DND-41 (cell line): ENCODE results near the gene LHPP.
"Not testable (repeated sequence)": the region's sequence is repeated elsewhere in the genome, so short reads cannot be mapped to it uniquely, and the experiment has no call there.

Source experiments
- ATAC-seq: fragments of 200-7000 bp; cut with Tn5 transposase; 3 replicates; pipeline ENCODE4 v1.9.1; 2021; ENCODE audit warnings: low read depth; ENCODE audit not compliant: insufficient read depth
- DNase-seq: peaks from one replicate; pipeline ENCODE4 v3.0.0-alpha.2; 2020
- H2AFZ ChIP-seq: 2 replicates; pipeline ENCODE4 v1.6.0; 2012; ENCODE audit warnings: low read depth, low read length
- H3K27ac ChIP-seq: 2 replicates; pipeline ENCODE4 v1.5.1; 2012; ENCODE audit warnings: low read length, inconsistent platforms
- H3K27me3 ChIP-seq: fragments of 200-600 bp; sonication (generic); 2 replicates; pipeline ENCODE4 v1.6.0; 2012; ENCODE audit warnings: low read length, mild to moderate bottlenecking, inconsistent platforms; ENCODE audit not compliant: insufficient read depth, poor library complexity
- H3K36me3 ChIP-seq: 2 replicates; pipeline ENCODE4 v1.5.1; 2012; ENCODE audit warnings: low read length, inconsistent platforms; ENCODE audit not compliant: insufficient read depth
- H3K4me1 ChIP-seq: 2 replicates; pipeline ENCODE4 v1.5.1; 2012; ENCODE audit warnings: mild to moderate bottlenecking, low read length; ENCODE audit not compliant: insufficient read depth
- H3K4me2 ChIP-seq: 2 replicates; pipeline ENCODE4 v1.6.0; 2012; ENCODE audit warnings: mild to moderate bottlenecking, moderate library complexity, low read length, inconsistent platforms; ENCODE audit not compliant: insufficient read depth
- H3K4me3 ChIP-seq, 2 experiments: fragments of 200-600 bp in 1 of 2; shearing (Covaris generic) in 1 of 2; 2 replicates each; pipeline ENCODE4 v1.5.1; 2012 to 2016; ENCODE audit warnings: inconsistent platforms in 2 of 2, low read length in 2 of 2, mild to moderate bottlenecking in 2 of 2, low read depth in 1 of 2, moderate library complexity in 1 of 2
- H3K79me2 ChIP-seq: 2 replicates; pipeline ENCODE4 v1.6.0; 2012; ENCODE audit warnings: low read length, inconsistent platforms; ENCODE audit not compliant: insufficient read depth
- H3K9ac ChIP-seq: 2 replicates; pipeline ENCODE4 v1.6.0; 2012; ENCODE audit warnings: low read depth, mild to moderate bottlenecking, inconsistent platforms, low read length, moderate library complexity
- H3K9me3 ChIP-seq: 2 replicates; pipeline ENCODE4 v1.5.1; 2012; ENCODE audit warnings: low read length, moderate library complexity, mild to moderate bottlenecking, inconsistent platforms; ENCODE audit not compliant: insufficient read depth, severe bottlenecking
- H4K20me1 ChIP-seq: 2 replicates; pipeline ENCODE4 v1.6.0; 2012; ENCODE audit warnings: low read length; ENCODE audit not compliant: insufficient read depth
- CTCF ChIP-seq: IDR thresholded peaks from 2 replicates; pipeline ENCODE4 v1.5.1; 2012; ENCODE audit warnings: borderline replicate concordance, low read length, moderate library complexity, mild to moderate bottlenecking; ENCODE audit not compliant: poor library complexity, severe bottlenecking; ENCODE audit errors: extremely low read depth
- EZH2 ChIP-seq: IDR thresholded peaks from 3 replicates; pipeline ENCODE4 v1.6.1; 2012; ENCODE audit warnings: borderline replicate concordance, low read depth, mild to moderate bottlenecking, moderate library complexity, low read length, inconsistent platforms; ENCODE audit not compliant: severe bottlenecking

Gene LHPP

GRCh38 chr10:124430077-124430476 lies 31.5 kb upstream of the LHPP start:
- no peaks in the 10 kb centered on the region for H3K4me1 ChIP-seq
- H3K9me3 ChIP-seq, result no peaks in the 10 kb centered on the region
- ATAC-seq (no peak), DNase-seq (no peak)
- H2AFZ ChIP-seq, result no peak overlapping the region
- H4K20me1 ChIP-seq, result no peaks in the 10 kb centered on the region
- H3K36me3 ChIP-seq, result no peaks in the 10 kb centered on the region
- no peaks in the 10 kb centered on the region for H3K79me2 ChIP-seq
- H3K4me3 ChIP-seq, result no peak overlapping the region
- TF ChIP-seq CTCF (no peak), EZH2 (no peak)
- H3K27ac ChIP-seq, result no peak overlapping the region
- no peak overlapping the region for H3K4me2 ChIP-seq
- peaks cover 6% of the 10 kb centered on the region for H3K27me3 ChIP-seq
- H3K9ac ChIP-seq, result no peak overlapping the region

GRCh38 chr10:124433461-124433860 lies 28.2 kb upstream of the LHPP start:
- ATAC-seq (no peak), DNase-seq (no peak)
- Histone ChIP-seq H3K4me2 (no peak overlapping the region), H2AFZ (no peak overlapping the region), H3K4me1 (no peaks in the 10 kb centered on the region), H3K4me3 (no peak overlapping the region), H4K20me1 (no peaks in the 10 kb centered on the region), H3K9me3 (no peaks in the 10 kb centered on the region), H3K27ac (no peak overlapping the region), H3K27me3 (peaks cover 6% of the 10 kb centered on the region), H3K9ac (no peak overlapping the region), H3K36me3 (no peaks in the 10 kb centered on the region), H3K79me2 (no peaks in the 10 kb centered on the region)
- TF ChIP-seq CTCF (no peak), EZH2 (no peak)

- not testable (repeated sequence) for H3K9me3 ChIP-seq, H3K9ac ChIP-seq, DNase-seq, H2AFZ ChIP-seq, ATAC-seq, H3K36me3 ChIP-seq, H3K4me3 ChIP-seq, H3K79me2 ChIP-seq, H3K4me1 ChIP-seq, H3K27me3 ChIP-seq, H4K20me1 ChIP-seq, H3K27ac ChIP-seq, H3K4me2 ChIP-seq
Observed at GRCh38 chr10:124435683-124436082, 25.9 kb upstream of the LHPP start.

GRCh38 chr10:124436191-124436638 lies 25.4 kb upstream of the LHPP start:
- TF ChIP-seq CTCF (no peak), EZH2 (no peak)
- no peaks in the 10 kb centered on the region for H3K27me3 ChIP-seq
- H3K27ac ChIP-seq, result no peak overlapping the region
- no peaks in the 10 kb centered on the region for H3K4me1 ChIP-seq
- no peaks in the 10 kb centered on the region for H3K79me2 ChIP-seq
- no peak for ATAC-seq
- no peak overlapping the region for H2AFZ ChIP-seq
- no peaks in the 10 kb centered on the region for H3K9me3 ChIP-seq
- H3K36me3 ChIP-seq, result no peaks in the 10 kb centered on the region
- no peaks in the 10 kb centered on the region for H4K20me1 ChIP-seq
- H3K4me2 ChIP-seq, result no peak overlapping the region
- no peak overlapping the region for H3K4me3 ChIP-seq
- H3K9ac ChIP-seq, result no peak overlapping the region
- DNase-seq, result no peak

- not testable (repeated sequence) for H4K20me1 ChIP-seq, DNase-seq, H3K79me2 ChIP-seq, ATAC-seq, H3K9ac ChIP-seq, H3K9me3 ChIP-seq, H3K4me2 ChIP-seq, H3K4me1 ChIP-seq, H2AFZ ChIP-seq, H3K4me3 ChIP-seq, H3K27ac ChIP-seq, H3K36me3 ChIP-seq
- peaks cover 21% of the 10 kb centered on the region for H3K27me3 ChIP-seq
Observed at GRCh38 chr10:124441694-124442093, 19.9 kb upstream of the LHPP start.
